ENCODE measurements around the gene MAD1L1. TPM values are rescaled to one million over a fixed set of nuclear protein-coding genes. Genes with fewer than 3 reads are reported as not detected.

MAD1L1 gene
- total RNA-seq, 1 donor from 2014 or later: 57.4 TPM

DNA sequence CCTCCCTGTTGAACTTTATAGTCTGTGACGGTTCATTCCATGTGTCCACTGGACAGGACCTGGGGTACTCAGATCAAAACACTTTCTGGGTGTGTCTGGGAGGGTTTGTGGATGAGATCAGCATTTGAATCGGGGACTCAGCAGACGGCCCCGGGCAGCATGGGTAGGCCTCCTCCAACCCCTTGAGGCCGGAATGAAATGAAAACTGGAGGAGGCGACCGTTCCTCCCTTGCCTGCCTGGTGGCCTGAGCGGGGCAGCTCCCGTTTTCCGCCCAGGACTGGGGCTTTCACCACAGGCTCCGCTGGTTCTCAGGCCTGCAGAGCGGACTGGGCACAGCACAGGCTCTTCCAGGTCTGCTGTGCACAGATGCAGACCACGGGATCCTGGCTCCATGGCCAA is 247.7 kb downstream of the MAD1L1 start:
- FAIRE-seq (no peak), DNase-seq (ENCODE audit: low read depth) (no peak)
- TF ChIP-seq, protein P1, sequence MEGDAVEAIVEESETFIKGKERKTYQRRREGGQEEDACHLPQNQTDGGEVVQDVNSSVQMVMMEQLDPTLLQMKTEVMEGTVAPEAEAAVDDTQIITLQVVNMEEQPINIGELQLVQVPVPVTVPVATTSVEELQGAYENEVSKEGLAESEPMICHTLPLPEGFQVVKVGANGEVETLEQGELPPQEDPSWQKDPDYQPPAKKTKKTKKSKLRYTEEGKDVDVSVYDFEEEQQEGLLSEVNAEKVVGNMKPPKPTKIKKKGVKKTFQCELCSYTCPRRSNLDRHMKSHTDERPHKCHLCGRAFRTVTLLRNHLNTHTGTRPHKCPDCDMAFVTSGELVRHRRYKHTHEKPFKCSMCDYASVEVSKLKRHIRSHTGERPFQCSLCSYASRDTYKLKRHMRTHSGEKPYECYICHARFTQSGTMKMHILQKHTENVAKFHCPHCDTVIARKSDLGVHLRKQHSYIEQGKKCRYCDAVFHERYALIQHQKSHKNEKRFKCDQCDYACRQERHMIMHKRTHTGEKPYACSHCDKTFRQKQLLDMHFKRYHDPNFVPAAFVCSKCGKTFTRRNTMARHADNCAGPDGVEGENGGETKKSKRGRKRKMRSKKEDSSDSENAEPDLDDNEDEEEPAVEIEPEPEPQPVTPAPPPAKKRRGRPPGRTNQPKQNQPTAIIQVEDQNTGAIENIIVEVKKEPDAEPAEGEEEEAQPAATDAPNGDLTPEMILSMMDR (IDR thresholded peaks at IDR 0.05; ENCODE audit: insufficient read depth, low read length, severe bottlenecking): no peak

DNA sequence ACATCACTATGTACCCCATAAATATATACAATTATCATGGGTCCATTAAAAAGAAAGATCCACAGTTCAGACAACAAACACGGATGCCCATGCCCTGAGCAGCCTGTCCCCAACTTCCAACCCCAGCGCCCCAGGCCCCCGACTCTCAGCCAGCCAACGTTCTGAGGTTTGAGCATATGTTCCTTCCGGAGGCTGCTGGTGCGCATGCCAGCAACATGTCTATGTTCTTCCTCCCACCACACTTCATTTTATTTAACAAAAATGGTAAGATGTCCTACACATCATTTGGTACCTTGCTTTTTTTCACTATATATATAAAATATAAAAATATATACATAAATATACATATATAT is 250.9 kb downstream of the MAD1L1 start:
- FAIRE-seq: no peak
- H3K27me3 ChIP-seq (ENCODE audit: control insufficient read depth, insufficient read depth, low read length): no peaks in the 10 kb centered on the region

More for the DNA sequence above, 247.7 kb downstream of the MAD1L1 start:
- Histone ChIP-seq H3K36me3 (ENCODE audit: control insufficient read depth, insufficient read depth, low read length) (no peaks in the 10 kb centered on the region), H3K4me3 (ENCODE audit: low read depth, low read length) (no peak overlapping the region), H3K27me3 (ENCODE audit: control insufficient read depth, insufficient read depth, low read length) (no peaks in the 10 kb centered on the region)

DNA sequence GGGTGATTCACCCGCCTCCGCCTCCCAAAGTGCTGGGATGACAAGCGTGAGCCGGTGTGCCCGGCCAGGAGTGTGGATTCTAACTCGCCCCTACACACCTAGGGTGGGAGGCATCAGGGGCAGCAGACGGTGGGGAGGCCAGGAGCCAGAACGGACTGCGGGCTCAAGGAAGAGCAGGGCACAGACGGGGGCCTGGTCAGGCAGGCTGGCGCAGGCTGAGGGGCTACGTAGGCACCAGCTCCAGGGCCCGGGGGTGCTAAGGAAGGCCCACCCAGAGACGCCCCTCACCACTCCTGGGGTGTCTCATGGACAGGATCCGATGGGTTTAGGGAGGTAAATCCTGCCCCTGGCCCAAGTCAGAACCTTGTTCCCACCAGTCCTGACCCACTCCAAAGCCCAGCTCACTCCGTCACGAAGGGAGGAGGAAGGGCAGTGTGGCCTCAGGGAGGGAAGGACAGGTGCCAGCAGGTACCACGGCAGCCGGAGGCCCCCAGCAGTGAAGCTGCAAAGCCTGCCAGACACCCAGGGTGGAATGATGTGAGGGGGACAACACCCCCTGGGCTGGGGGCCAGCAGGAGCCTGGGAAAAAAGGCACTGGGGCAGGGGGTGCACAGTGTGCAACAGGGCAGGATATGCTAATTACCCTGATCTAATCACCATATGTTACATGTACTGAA is 251.4 kb downstream of the MAD1L1 start:
- DNase-seq (ENCODE audit: low read depth): no peak
- TF ChIP-seq, protein P1 (IDR thresholded peaks at IDR 0.05; ENCODE audit: insufficient read depth, low read length, severe bottlenecking): no peak
- no peak for FAIRE-seq
- Histone ChIP-seq H3K36me3 (ENCODE audit: control insufficient read depth, insufficient read depth, low read length) (peaks cover 1% of the 10 kb centered on the region), H3K27me3 (ENCODE audit: control insufficient read depth, insufficient read depth, low read length) (no peaks in the 10 kb centered on the region), H3K4me3 (ENCODE audit: low read depth, low read length) (no peak overlapping the region)

More for the DNA sequence above, 250.9 kb downstream of the MAD1L1 start:
- H3K36me3 ChIP-seq (ENCODE audit: control insufficient read depth, insufficient read depth, low read length): peaks cover 1% of the 10 kb centered on the region
- TF ChIP-seq, protein P1 (IDR thresholded peaks at IDR 0.05; ENCODE audit: insufficient read depth, low read length, severe bottlenecking): no peak
- DNase-seq (ENCODE audit: low read depth): no peak
- H3K4me3 ChIP-seq (ENCODE audit: low read depth, low read length): no peak overlapping the region

DNA sequence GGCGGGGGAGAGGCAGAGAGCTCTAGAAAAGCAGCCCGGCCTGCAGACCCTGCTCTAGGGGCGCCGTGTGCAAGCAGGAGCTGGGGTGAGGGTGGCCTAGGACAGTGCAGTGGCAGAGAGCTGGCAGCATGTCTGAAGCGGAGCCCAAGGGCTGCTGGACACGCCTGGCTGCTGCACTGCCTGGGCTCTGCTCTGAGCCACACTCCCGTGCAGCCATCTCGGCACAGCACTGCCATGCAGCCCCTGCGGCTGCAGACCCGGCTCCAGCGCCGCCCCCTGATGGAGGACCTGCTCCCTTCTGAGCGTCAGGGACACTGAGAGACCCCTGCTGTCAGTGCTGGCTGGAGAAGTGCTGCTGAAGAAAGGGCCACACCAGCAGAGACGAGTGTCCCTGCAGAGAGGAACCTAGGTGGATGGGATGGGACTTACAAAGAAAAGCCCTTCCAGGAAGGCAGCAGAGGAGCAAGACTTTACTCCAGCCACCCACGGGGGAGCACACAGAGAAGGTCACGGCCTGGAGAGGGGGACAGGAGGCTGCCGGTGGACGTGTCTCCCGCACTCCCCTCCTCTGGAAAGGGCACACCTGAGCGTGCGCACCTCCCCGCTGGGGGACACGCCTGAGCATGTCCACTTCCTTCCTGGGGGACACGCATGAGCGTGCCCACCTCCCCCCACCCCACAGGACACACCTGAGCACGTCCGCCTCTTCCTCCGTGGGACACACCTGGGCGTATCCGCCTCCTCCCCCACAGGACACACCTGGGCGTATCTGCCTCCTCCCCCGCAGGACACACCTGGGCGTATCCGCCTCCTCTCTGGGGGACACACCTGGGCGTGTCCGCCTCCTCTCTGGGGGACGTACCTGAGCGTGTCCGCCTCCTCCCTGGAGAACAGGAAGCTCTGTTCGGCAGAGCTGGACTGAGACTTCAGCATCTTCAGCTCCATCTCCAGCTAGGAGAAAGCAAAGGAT is 252.9 kb downstream of the MAD1L1 start:
- Histone ChIP-seq H3K27me3 (ENCODE audit: control insufficient read depth, insufficient read depth, low read length) (no peaks in the 10 kb centered on the region), H3K4me3 (ENCODE audit: low read depth, low read length) (no peak overlapping the region), H3K36me3 (ENCODE audit: control insufficient read depth, insufficient read depth, low read length) (peaks cover 1% of the 10 kb centered on the region)
- TF ChIP-seq, protein P1 (IDR thresholded peaks at IDR 0.05; ENCODE audit: insufficient read depth, low read length, severe bottlenecking): no peak
- FAIRE-seq (no peak), DNase-seq (ENCODE audit: low read depth) (peak; percentile 38)

DNA sequence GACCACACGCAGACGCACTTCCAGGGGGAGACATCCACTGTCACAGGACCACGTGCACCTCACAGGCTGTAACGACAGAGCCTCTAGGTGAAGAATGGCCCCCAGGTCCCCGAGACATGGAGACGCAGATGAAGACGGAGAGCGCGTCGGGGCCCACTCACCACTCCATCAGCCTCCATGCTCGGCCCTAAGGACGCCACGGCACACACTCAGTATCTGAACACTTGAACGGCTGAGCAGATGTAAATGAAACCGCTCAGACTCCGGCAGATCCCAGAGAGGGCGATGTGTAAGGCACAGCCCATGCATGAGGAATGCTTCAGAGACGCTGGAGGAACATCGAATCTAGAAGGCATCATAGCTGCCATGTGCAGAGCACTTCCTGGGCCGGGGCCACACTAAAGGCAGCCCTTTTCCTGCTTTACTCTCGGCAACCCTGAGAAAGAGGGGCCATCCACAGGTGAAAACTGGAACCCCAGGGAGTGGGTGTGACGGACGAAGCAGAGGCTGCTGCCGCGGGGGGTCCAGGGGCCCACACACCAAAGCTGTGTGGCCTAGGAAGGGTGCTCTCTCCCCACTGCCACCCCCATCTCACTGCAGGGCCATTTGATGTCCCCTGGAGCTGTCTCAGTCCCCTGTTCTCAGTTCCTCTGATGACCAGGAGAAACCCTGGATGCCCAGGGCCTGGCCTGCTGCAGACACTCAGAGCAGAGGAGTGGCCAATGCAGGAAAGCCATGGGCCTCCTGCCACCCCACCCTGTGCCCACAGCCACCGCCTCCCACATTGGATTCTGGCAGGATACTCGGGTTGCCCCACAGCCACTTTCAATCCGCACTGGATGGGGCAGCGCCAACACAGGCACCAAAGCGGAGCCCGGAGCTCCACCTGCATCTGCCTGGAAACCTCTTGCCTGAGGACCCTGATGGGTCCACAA is 253.8 kb downstream of the MAD1L1 start:
- no peak overlapping the region for H3K4me3 ChIP-seq (ENCODE audit: low read depth, low read length)
- FAIRE-seq: no peak
- DNase-seq (ENCODE audit: low read depth): no peak
- peaks cover 1% of the 10 kb centered on the region for H3K36me3 ChIP-seq (ENCODE audit: control insufficient read depth, insufficient read depth, low read length)
- no peaks in the 10 kb centered on the region for H3K27me3 ChIP-seq (ENCODE audit: control insufficient read depth, insufficient read depth, low read length)
- TF ChIP-seq, protein P1 (IDR thresholded peaks at IDR 0.05; ENCODE audit: insufficient read depth, low read length, severe bottlenecking): no peak

Data from bronchial epithelial cell (primary cell).